ENCODE data around the gene ACSL1. TPM values are rescaled to one million over a fixed set of nuclear protein-coding genes. Genes with fewer than 3 reads are reported as not detected.

ACSL1 gene
- total and polyA plus RNA-seq, 2 experiments from 2014 or later: 6.2 to 13.1 TPM

- TF ChIP-seq ZNF462 (CRISPR knock-in tag; IDR thresholded peaks at IDR 0.05) (no peak), ZNF331 (CRISPR knock-in tag; IDR thresholded peaks at IDR 0.05; ENCODE audit: low read depth) (no peak)
These were observed 110.2 kb downstream of the ACSL1 start (continued) for GRCh38 chr4:184715526-184715925.

- TF ChIP-seq EZH2 (IDR thresholded peaks at IDR 0.05; ENCODE audit: low read depth, unreplicated experiment): no peak
- TF ChIP-seq JUNB (IDR thresholded peaks at IDR 0.05; ENCODE audit: unreplicated experiment): no peak
- TF ChIP-seq CTCF (conservative IDR thresholded peaks at IDR 0.05; ENCODE audit: low read depth in 2 of 2): no peak
- peaks cover 23% of the 10 kb centered on the region; the same call in 1 of the 2 replicates for H3K79me2 ChIP-seq (replicated peaks; ENCODE audit: insufficient read depth)
- no peak overlapping the region for H3K4me3 ChIP-seq
- H3K36me3 ChIP-seq (ENCODE audit: insufficient read depth): peaks cover 39% of the 10 kb centered on the region
- H3K9me2 ChIP-seq (ENCODE audit: insufficient read depth): no peaks in the 10 kb centered on the region
- H3K4me2 ChIP-seq: no peak overlapping the region
- Mint-ChIP-seq H3K27me3 (ENCODE audit: insufficient read depth, low read depth, poor library complexity) (peaks cover 2% of the 10 kb centered on the region), H3K4me1 (no peaks in the 10 kb centered on the region), H3K4me3 (no peak overlapping the region), H3K36me3 (ENCODE audit: low read depth) (peaks cover 86% of the 10 kb centered on the region), H3K27ac (no peak overlapping the region), H3K9me3 (no peaks in the 10 kb centered on the region)
- H3K27ac ChIP-seq (ENCODE audit: low read depth): no peak overlapping the region
- no peaks in the 10 kb centered on the region for H3F3A ChIP-seq (replicated peaks; ENCODE audit: low read depth)
- DNase-seq (ENCODE audit: low spot score): no peak
- H3K27me3 ChIP-seq (ENCODE audit: insufficient read depth): no peaks in the 10 kb centered on the region
- H3K4me1 ChIP-seq (ENCODE audit: insufficient read depth): no peaks in the 10 kb centered on the region
- no peak overlapping the region for H2AFZ ChIP-seq
- ATAC-seq: no peak
- H4K20me1 ChIP-seq (replicated peaks; ENCODE audit: insufficient read depth): peaks cover 21% of the 10 kb centered on the region
These were observed 111.9 kb downstream of the ACSL1 start for GRCh38 chr4:184713887-184714286.

Measured in GM23338 (cell line).